Urothelium cell line (cell line): Measurements from ENCODE around the gene C19orf44.
A peak's percentile ranks its signal among the peaks of the same experiment; 100 is the strongest.
"Not testable (repeated sequence)": the region's sequence is repeated elsewhere in the genome, so short reads cannot be mapped to it uniquely, and the experiment has no call there.

ENCODE experiments used
- DNase-seq: peaks from one replicate; pipeline ENCODE4 v3.0.0; 2011; ENCODE audit warnings: low spot score, mixed read lengths
- FAIRE-seq: peaks from 2 replicates; lab custom pipeline; 2011; peaks lifted over from hg19 to GRCh38; lab: Jason Lieb, UNC

Gene C19orf44

DNA sequence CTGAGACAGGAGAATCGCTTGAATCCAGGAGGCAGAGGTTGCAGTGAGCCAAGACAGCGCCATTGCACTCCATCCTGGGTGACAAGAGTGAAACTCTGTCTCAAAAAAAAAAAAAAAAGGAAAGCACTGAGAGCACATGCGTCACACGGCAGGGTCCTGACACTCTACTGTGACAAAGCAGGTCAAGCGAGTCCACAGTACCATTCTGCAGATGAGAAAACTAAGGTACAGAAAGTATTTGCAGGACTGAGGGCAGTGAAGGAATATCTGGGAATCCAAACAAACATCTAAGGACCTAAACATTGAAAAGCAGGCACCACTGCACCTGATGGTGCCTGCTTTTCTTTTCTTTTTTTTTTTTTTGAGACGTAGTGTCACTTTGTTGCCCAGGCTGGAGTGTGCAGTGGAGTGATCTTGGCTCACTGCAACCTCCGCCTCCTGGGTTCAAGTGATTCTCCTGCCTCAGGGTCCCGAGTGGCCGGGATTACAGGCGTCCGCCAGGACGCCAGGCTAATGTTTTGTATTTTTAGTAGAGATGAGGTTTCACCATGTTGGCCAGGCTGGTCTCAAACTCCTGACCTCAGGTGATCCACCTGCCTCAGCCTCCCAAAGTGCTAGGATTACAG lies 29.3 kb upstream of the C19orf44 start:
- not testable (repeated sequence) for DNase-seq, FAIRE-seq

- DNase-seq (no peak), FAIRE-seq (no peak)
Observed at GRCh38 chr19:16467581-16467980, 28.6 kb upstream of the C19orf44 start.

GRCh38 chr19:16470541-16470910 lies 25.7 kb upstream of the C19orf44 start:
- FAIRE-seq (no peak), DNase-seq (no peak)

DNA sequence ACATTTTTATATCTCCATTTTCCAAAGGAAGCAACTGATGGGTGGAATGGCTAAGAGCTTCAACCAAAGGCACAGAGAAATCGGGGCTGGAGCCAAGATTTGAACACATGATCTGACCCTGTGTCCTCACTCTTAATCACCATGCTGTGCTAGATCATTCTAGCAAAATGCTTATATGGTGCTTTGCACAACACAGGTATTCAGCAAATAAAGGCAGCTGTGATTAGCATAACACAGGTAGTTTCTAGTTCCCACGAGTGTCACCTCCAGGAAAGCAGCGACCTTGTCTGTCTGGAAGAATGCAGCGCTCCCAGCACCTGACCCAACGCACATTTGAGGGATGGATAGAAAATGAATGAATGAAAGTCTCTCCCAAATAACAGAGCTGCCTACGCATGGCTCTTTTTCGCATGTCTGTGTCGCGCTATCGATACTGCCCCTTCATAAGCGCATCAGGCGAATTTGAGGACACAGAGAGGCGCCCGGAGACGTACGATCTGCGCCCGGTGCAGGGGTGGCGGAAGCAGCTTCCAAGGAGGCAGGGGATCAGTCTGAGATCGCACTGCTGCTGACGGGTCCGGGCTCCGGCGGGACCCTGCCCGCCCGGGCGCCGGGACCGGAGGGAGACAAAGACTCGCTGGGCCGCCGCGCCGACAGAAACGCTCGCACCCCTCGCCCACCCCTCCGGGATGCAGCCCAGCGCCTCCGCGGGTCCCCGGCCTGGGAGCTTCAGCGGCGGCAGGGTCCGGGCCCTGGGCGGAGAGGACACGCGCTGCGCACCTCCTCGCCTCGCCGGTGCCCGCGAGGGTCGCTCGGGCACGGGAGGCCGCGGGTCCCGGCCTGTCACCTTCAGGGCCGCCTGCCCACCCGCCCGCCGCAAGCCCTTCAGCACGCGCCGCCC lies 25.0 kb upstream of the C19orf44 start:
- DNase-seq = peak; percentile 10
- FAIRE-seq = no peak

DNA sequence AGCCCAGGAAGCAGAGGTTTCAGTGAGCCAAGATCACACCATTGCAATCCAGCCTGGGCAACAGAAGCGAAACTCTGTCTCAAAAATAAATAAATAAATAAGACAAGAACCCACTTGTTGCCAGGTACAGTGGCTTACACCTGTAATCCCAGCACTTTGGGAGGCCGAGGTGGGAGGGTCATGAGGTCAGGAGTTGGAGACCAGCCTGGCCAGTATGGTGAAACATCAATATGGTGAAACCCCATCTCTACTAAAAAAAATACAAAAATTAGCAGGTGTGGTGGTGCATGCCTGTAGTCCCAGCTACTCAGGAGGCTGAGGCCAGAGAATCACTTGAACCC lies 23.7 kb upstream of the C19orf44 start:
- FAIRE-seq, DNase-seq: not testable (repeated sequence)

DNA sequence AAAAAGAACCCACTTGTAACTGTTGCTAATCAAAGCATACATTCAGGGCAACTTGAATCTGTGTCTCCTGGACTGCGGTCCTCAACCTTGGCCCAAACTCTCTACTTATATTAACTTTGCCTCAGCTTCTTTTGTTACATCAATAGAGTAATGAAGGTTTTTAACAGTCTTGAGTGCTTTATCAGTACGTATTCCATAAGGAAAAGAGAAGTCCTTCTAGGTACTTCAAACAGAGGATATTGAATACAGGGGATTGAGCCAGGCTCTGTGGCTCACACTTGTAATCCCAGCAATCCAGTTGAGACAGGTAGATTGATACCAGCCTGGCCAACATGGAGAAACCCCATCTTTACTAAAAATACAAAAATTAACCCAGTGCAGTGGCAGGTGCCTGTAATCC lies 23.2 kb upstream of the C19orf44 start:
- no peak for FAIRE-seq
- DNase-seq = no peak

DNA sequence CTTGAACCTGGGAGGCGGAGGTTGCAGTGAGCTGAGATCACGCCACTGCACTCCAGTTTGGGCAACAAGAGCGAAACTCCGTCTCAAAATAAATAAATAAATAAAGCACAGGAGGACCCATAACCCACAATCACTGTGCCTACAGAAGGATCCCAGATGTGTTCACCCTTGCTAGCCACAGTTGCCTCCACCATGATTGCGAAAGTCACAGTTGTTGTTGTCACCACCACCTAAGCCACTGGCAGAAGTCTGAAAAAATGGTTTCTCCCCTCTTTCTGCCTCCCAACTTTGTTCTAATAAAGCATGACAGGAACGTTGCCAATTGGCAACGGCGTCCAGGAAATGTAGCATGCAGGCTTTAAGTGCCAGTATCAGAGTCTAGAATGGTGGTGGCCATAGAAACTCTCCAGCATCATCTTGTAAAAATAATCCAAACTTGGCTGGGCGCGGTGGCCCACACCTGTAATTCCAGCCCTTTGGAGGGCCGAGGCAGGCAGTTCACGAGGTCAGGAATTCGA lies 22.3 kb upstream of the C19orf44 start:
- FAIRE-seq = no peak
- DNase-seq = no peak

DNA sequence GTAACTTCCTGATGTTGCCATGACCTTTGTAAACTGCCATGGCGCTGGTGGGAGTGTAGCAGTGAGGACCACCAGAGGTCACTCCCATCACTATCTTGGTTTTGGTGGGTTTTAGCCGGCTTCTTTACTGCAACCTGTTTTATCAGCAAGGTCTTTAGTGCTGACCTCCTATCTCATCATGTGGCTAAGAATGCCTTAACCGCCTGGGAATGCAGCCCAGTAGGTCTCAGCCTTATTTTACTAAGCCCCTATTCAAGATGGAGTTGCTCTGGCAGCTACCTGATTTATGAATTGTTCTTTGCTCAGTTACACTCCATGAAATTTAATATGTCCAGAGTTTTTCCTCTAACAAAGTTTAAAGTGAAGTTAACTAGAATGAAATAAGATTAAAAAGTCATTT lies 19.8 kb upstream of the C19orf44 start:
- no peak for DNase-seq
- FAIRE-seq = no peak

DNA sequence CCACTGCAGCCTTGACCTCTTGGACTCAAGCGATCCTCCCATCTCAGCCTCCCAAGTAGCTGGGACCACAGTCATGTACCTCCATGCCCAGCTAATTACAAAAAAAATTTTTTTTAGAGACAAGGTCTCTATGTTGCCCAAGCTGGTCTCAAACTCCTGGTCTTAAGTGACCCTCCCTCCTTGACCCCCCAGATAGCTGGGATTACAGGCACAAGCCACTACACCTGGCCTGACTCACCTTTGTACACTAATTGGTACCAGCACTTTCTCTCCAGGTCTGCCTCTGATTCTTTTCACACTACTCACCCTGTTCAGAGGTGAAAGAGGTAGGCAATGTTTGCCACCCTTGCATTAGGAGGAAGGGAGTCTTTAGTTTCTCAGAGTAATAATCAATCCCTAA lies 18.9 kb upstream of the C19orf44 start:
- DNase-seq (no peak), FAIRE-seq (no peak)

DNA sequence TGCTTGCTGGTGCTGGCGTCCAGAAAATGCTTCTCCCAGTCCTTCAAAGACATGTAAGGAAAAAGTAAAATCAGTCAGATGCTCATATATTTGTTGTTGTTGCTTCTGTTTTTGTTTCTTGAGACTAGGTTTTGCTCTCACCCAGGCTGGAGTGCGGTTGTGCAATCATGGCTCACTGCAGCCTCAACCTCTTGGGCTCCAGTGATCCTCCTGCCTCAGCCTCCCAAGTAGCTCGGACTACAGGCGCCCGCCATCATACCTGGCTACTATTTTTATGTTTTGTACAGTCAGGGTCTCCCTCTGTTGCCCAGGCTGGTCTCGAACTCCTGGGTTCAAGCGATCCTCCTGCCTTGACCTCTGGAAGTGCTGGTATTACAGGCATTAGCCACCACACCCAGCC lies 13.4 kb upstream of the C19orf44 start:
- FAIRE-seq = no peak
- DNase-seq = no peak

DNA sequence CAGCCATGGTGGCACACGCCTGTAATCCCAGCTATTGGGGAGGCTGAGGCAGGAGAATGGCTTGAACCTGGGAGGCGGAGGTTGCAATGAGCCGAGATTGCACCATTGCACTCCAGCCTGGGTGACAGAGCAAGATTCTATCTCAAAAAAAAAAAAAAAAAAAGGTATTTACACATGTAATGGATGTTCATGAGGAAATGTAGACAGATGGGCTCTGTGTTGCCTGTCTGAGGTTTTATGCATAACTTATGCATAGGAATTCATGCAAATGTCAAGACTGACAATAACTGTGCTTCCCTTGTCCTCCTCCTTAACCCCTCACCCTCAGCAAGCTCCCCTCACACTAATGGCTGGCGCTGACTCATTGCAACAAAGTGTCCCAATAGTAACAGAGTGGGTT lies 9.7 kb upstream of the C19orf44 start:
- FAIRE-seq, DNase-seq: not testable (repeated sequence)

DNA sequence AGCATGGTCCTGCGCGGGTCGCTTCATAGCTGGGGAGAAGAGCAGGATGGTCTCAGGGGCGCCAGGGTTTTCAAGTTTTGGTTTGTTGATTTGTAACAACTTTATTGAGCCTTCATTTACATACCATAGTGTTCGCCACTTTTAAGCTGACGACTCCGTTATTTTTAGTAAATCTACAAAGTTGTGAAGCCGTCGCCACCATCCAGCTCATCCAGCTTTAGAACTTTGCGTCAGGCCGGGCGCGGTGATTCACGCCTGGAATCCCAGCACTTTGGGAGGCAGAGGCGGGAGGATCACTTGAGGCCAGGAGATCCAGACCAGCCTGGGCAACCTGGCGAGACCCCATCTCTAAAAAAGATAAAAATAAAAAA lies 404 bp downstream of the C19orf44 start:
- DNase-seq (no peak), FAIRE-seq (no peak)

GRCh38 chr19:16497042-16497441 lies 848 bp downstream of the C19orf44 start:
- DNase-seq (no peak), FAIRE-seq (no peak)

DNA sequence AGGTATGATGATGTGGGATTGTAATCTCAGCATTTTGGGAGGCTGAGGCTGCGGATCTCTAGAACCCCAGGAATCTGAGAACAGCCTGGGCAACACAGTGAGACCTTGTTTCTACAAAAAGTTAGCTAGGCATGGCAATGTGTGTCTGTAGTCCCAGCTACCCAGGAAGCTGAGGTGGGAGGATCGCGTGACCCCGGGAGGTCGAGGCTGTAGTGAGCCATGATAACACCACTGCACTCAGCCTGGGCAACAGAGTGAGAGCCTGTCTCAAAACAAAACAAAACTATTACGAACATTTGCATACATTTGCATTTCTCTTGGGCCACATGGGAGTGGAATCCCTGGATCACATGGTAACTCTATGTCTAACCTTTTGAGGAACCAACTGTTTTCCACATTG lies 1.6 kb downstream of the C19orf44 start:
- DNase-seq (no peak), FAIRE-seq (no peak)

- FAIRE-seq (no peak), DNase-seq (no peak)
Observed at GRCh38 chr19:16504271-16504670, 8.1 kb downstream of the C19orf44 start.

DNA sequence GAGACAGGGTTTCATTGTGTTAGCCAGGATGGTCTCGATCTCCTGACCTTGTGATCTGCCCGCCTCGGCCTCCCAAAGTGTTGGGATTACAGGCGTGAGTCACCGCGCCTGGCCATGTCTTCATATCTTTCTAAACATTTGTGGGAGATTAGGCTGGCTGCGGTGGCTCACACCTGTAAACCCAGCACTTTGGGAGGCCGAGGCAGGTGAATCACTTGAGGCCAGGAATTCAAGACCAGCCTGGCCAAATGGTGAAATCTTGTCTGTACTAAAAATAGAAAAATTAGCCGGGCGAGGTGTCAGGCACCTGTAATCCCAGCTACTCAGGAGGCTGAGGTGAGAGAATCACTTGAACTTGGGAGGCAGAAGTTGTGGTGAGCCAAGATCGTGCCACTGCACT lies 10.0 kb downstream of the C19orf44 start:
- not testable (repeated sequence) for FAIRE-seq, DNase-seq

GRCh38 chr19:16506961-16507360 lies 10.8 kb downstream of the C19orf44 start:
- no peak for DNase-seq
- no peak for FAIRE-seq

GRCh38 chr19:16508546-16508945 lies 12.4 kb downstream of the C19orf44 start:
- DNase-seq = no peak
- FAIRE-seq = no peak

GRCh38 chr19:16509141-16510061 lies 13.2 kb downstream of the C19orf44 start:
- FAIRE-seq = no peak
- DNase-seq = no peak

- not testable (repeated sequence) for DNase-seq, FAIRE-seq
Observed at GRCh38 chr19:16512611-16513010, 16.4 kb downstream of the C19orf44 start.

DNA sequence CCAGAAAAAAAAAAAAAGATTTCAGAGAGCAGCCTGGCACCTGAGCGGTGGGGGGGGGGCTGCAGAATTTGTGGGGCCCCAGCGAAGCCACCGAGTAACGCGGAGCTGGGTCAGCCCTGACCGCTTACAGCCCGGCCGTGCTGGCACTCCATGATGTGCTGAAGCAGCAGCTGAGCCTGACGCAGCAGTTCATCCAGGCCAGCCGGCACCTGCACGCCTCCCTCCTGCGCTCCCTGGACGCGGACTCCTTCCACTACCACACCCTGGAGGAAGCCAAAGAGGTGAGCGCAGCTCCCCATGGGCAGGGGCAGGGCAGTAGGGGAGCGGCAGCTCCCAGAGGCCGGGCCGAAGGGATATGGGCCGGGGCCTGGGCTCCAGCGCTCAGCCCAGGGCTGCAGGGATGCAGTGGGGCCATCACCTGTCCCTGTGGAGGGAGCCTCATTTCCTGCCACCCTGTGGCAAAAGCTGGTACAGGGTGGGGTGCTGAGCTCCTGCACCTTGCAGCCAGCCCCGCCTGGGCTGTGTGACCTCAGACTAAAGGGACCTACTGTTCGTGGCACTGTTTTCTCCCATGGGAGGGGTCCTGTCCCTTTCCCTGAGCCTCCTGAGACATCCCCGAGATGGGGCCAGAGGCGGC lies 18.3 kb downstream of the C19orf44 start:
- no peak for DNase-seq
- no peak for FAIRE-seq
